K562 (cell line): ENCODE measurements around the gene CCDC9. TPM values are rescaled to one million over a fixed set of nuclear protein-coding genes. Genes with fewer than 3 reads are reported as not detected.

Source experiments
- BCLAF1 ChIP-seq, 2 experiments: fragments of 450-650 bp in 1 of 2; IDR thresholded peaks; 2 replicates each; pipeline ENCODE4 v1.6.1; 2011 to 2017; ENCODE audit warnings: low read depth in 2 of 2, antibody characterized with exemption in 1 of 2, borderline replicate concordance in 1 of 2, low read length in 1 of 2, mild to moderate bottlenecking in 1 of 2, mixed read lengths in 1 of 2; ENCODE audit not compliant: control insufficient read depth in 1 of 2
- BRD4 ChIP-seq: fragments of 200-600 bp; sonication (generic); IDR thresholded peaks from 2 replicates; pipeline ENCODE4 v1.6.1; 2017; ENCODE audit warnings: inconsistent platforms
- LCOR ChIP-seq: sonication (generic); formaldehyde crosslinking; IDR thresholded peaks from 2 replicates; pipeline ENCODE4 v1.8.0; 2022; ENCODE audit warnings: mild to moderate bottlenecking, missing genetic modification reagents
- NR2C1 ChIP-seq, 2 experiments: fragments of 450-650 bp; IDR thresholded peaks; 2 replicates each; pipeline ENCODE4 v1.6.1; 2017; ENCODE audit warnings: mild to moderate bottlenecking in 2 of 2, antibody characterized with exemption in 1 of 2, inconsistent platforms in 1 of 2, missing compliant biosample characterization in 1 of 2, missing genetic modification characterization in 1 of 2
- PTTG1 ChIP-seq: fragments of 450-650 bp; IDR thresholded peaks from 2 replicates; pipeline ENCODE4 v1.6.1; 2016; ENCODE audit warnings: low read depth, mild to moderate bottlenecking, missing genetic modification characterization, missing compliant biosample characterization
- RBM39 ChIP-seq: fragments of 200-400 bp; formaldehyde crosslinking; optimal IDR thresholded peaks from 2 replicates; pipeline ENCODE3; 2018; ENCODE audit warnings: low read depth, low read length
- ZBED1 ChIP-seq: IDR thresholded peaks from 2 replicates; pipeline ENCODE4 v1.6.1; 2014
- ZNF274 ChIP-seq: IDR thresholded peaks from 2 replicates; pipeline ENCODE4 v1.6.1; 2011; ENCODE audit warnings: low read depth, mild to moderate bottlenecking, low read length, moderate library complexity, borderline replicate concordance
- ZNF76 ChIP-seq: fragments of 250-450 bp; sonication (Bioruptor Pico); IDR thresholded peaks from 2 replicates; pipeline ENCODE4 v1.4.0; 2020; ENCODE audit warnings: mild to moderate bottlenecking, moderate library complexity, borderline replicate concordance
- polyA plus RNA-seq, 8 experiments: library from polyadenylated mRNA; depleted of rRNA in 4 of 8; stranded (reverse) in 5 of 8; unstranded in 3 of 8; fragments of >200 nt; fragmentation: Nextera tagmentation in 2 of 8; fragmentation: Illumina TruSeq in 1 of 8; extraction: Ambion mirVana in 2 of 8; extraction: Trizol in 1 of 8; gene quantifications; 2 replicates each; pipeline versions ENCODE4 v1.2.1 to v1.2.3, GENCODE V29; 2011 to 2014; ENCODE audit warnings: inconsistent platforms in 1 of 8, missing spikeins in 1 of 8
- total RNA-seq, 7 experiments: library from RNA; depleted of rRNA in 6 of 7; stranded (reverse); fragments of >200 nt in 6 of 7; fragmentation: Illumina TruSeq in 2 of 7; extraction: Trizol in 2 of 7; gene quantifications; 2 replicates each; pipeline versions ENCODE4 v1.2.1 to v1.2.3, GENCODE V29; 2011 to 2021; ENCODE audit warnings: low replicate concordance in 1 of 7
- TF ChIP-seq, protein P1 (sequence below), 2 experiments: fragments of 150-350 bp in 1 of 2; IDR thresholded peaks; 2 replicates each; pipeline ENCODE4 v1.6.1; 2012 to 2016; ENCODE audit warnings: low read depth in 2 of 2, low read length in 2 of 2, mild to moderate bottlenecking in 1 of 2, moderate library complexity in 1 of 2
- TF ChIP-seq, protein P2 (sequence below): fragments of 450-650 bp; IDR thresholded peaks from 2 replicates; pipeline ENCODE4 v1.6.1; 2018; ENCODE audit not compliant: partially characterized antibody
- TF ChIP-seq, protein P3 (sequence below): fragments of 250-450 bp; sonication (Bioruptor Pico); IDR thresholded peaks from 2 replicates; pipeline ENCODE4 v1.8.0; 2021; ENCODE audit warnings: borderline replicate concordance, mild to moderate bottlenecking, moderate library complexity; ENCODE audit not compliant: poor library complexity, severe bottlenecking
- TF ChIP-seq, protein P4 (sequence below): conservative IDR thresholded peaks from 2 replicates; pipeline ENCODE4 v1.6.1; 2011; ENCODE audit warnings: low read depth, mild to moderate bottlenecking, low read length; ENCODE audit not compliant: control insufficient read depth

Gene CCDC9
- total and polyA plus RNA-seq, 9 of the 15 experiments (the other 6 are each of a cell fraction or from before 2014, with no cell fraction given): 0.23 to 38.6 (median 8.4) TPM

- TF ChIP-seq, protein P1, sequence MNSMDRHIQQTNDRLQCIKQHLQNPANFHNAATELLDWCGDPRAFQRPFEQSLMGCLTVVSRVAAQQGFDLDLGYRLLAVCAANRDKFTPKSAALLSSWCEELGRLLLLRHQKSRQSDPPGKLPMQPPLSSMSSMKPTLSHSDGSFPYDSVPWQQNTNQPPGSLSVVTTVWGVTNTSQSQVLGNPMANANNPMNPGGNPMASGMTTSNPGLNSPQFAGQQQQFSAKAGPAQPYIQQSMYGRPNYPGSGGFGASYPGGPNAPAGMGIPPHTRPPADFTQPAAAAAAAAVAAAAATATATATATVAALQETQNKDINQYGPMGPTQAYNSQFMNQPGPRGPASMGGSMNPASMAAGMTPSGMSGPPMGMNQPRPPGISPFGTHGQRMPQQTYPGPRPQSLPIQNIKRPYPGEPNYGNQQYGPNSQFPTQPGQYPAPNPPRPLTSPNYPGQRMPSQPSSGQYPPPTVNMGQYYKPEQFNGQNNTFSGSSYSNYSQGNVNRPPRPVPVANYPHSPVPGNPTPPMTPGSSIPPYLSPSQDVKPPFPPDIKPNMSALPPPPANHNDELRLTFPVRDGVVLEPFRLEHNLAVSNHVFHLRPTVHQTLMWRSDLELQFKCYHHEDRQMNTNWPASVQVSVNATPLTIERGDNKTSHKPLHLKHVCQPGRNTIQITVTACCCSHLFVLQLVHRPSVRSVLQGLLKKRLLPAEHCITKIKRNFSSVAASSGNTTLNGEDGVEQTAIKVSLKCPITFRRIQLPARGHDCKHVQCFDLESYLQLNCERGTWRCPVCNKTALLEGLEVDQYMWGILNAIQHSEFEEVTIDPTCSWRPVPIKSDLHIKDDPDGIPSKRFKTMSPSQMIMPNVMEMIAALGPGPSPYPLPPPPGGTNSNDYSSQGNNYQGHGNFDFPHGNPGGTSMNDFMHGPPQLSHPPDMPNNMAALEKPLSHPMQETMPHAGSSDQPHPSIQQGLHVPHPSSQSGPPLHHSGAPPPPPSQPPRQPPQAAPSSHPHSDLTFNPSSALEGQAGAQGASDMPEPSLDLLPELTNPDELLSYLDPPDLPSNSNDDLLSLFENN (IDR thresholded peaks at IDR 0.05; ENCODE audit: low read depth in 2 of 2, low read length in 2 of 2): 0 out of 4 replicates have a peak, but pooled peaks of 1 of the 2 experiments have one; percentile 18
- no peak for TF ChIP-seq ZBED1
- TF ChIP-seq LCOR (CRISPR knock-in tag): 0 out of 2 replicates have a peak, but pooled peaks have one; percentile 26
- peak; percentile 80; the same call in 1 of the 2 replicates for TF ChIP-seq BRD4
- TF ChIP-seq, protein P2, sequence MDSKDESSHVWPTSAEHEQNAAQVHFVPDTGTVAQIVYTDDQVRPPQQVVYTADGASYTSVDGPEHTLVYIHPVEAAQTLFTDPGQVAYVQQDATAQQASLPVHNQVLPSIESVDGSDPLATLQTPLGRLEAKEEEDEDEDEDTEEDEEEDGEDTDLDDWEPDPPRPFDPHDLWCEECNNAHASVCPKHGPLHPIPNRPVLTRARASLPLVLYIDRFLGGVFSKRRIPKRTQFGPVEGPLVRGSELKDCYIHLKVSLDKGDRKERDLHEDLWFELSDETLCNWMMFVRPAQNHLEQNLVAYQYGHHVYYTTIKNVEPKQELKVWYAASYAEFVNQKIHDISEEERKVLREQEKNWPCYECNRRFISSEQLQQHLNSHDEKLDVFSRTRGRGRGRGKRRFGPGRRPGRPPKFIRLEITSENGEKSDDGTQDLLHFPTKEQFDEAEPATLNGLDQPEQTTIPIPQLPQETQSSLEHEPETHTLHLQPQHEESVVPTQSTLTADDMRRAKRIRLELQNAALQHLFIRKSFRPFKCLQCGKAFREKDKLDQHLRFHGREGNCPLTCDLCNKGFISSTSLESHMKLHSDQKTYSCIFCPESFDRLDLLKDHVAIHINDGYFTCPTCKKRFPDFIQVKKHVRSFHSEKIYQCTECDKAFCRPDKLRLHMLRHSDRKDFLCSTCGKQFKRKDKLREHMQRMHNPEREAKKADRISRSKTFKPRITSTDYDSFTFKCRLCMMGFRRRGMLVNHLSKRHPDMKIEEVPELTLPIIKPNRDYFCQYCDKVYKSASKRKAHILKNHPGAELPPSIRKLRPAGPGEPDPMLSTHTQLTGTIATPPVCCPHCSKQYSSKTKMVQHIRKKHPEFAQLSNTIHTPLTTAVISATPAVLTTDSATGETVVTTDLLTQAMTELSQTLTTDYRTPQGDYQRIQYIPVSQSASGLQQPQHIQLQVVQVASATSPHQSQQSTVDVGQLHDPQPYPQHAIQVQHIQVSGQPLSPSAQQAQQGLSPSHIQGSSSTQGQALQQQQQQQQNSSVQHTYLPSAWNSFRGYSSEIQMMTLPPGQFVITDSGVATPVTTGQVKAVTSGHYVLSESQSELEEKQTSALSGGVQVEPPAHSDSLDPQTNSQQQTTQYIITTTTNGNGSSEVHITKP: peak; percentile 33
- TF ChIP-seq ZNF274: no peak
- TF ChIP-seq, protein P3, sequence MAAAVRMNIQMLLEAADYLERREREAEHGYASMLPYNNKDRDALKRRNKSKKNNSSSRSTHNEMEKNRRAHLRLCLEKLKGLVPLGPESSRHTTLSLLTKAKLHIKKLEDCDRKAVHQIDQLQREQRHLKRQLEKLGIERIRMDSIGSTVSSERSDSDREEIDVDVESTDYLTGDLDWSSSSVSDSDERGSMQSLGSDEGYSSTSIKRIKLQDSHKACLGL: no peak
- TF ChIP-seq ZNF76 (CRISPR knock-in tag): peak; percentile 74; the same call in 1 of the 2 replicates
- TF ChIP-seq NR2C1 (IDR thresholded peaks at IDR 0.05): peak; percentile 23; the same call in 1 of the 2 replicates
- TF ChIP-seq NR2C1 (tag; IDR thresholded peaks at IDR 0.05): peak; percentile 35
- no peak for TF ChIP-seq RBM39
- TF ChIP-seq PTTG1 (tag): peak; percentile 40; the same call in 1 of the 2 replicates
- TF ChIP-seq BCLAF1 (IDR thresholded peaks at IDR 0.05; ENCODE audit: borderline replicate concordance in 1 of 2, control insufficient read depth in 1 of 2, low read depth in 2 of 2, low read length in 1 of 2): no peak
- TF ChIP-seq, protein P4, sequence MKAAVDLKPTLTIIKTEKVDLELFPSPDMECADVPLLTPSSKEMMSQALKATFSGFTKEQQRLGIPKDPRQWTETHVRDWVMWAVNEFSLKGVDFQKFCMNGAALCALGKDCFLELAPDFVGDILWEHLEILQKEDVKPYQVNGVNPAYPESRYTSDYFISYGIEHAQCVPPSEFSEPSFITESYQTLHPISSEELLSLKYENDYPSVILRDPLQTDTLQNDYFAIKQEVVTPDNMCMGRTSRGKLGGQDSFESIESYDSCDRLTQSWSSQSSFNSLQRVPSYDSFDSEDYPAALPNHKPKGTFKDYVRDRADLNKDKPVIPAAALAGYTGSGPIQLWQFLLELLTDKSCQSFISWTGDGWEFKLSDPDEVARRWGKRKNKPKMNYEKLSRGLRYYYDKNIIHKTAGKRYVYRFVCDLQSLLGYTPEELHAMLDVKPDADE: no peak
Measured at GRCh38 chr19:47210689-47211316, 45.5 kb upstream of the CCDC9 start (continued).
